ENCODE results near the gene CASR. TPM values are rescaled to one million over a fixed set of nuclear protein-coding genes. Genes with fewer than 3 reads are reported as not detected.

CASR gene
- total RNA-seq, 2 donors from 2014 or later: not detected

GRCh38 chr3:122235147-122235546, 51.7 kb downstream of the CASR start:
- Histone ChIP-seq H3K9me3 (no peaks in the 10 kb centered on the region), H3K36me3 (no peaks in the 10 kb centered on the region), H3K4me3 (no peak overlapping the region), H3K4me1 (ENCODE audit: control insufficient read depth in 1 of 2, low read depth in 2 of 2) (no peaks in the 10 kb centered on the region), H3K27me3 (replicated peaks; ENCODE audit: insufficient read depth) (no peaks in the 10 kb centered on the region), H3K27ac (no peak overlapping the region)
- ATAC-seq (ENCODE audit: insufficient number of reproducible peaks, low FRiP score, low read depth): no peak
- TF ChIP-seq, protein P1, sequence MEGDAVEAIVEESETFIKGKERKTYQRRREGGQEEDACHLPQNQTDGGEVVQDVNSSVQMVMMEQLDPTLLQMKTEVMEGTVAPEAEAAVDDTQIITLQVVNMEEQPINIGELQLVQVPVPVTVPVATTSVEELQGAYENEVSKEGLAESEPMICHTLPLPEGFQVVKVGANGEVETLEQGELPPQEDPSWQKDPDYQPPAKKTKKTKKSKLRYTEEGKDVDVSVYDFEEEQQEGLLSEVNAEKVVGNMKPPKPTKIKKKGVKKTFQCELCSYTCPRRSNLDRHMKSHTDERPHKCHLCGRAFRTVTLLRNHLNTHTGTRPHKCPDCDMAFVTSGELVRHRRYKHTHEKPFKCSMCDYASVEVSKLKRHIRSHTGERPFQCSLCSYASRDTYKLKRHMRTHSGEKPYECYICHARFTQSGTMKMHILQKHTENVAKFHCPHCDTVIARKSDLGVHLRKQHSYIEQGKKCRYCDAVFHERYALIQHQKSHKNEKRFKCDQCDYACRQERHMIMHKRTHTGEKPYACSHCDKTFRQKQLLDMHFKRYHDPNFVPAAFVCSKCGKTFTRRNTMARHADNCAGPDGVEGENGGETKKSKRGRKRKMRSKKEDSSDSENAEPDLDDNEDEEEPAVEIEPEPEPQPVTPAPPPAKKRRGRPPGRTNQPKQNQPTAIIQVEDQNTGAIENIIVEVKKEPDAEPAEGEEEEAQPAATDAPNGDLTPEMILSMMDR (IDR thresholded peaks at IDR 0.05): no peak
- DNase-seq (ENCODE audit: low spot score): no peak

DNA sequence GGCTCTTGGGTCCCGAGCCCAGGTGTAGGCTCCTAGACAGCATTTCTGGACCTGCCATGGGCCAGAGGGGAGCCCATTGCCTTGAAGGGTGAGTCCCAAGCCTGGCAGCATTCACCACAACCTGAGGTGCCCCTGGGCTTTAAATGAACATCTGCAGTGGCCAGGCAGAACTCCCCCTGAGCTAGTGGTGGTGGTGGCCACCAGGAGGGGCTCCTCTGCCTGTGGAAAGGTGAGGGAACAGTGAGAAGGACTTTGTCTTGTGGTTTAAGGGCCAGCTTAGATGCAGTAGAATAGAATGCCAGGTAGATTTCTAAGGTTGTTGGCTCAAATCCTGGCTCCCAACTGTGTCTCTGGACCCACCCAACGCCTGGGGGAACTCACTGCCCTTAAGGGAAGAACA, 55.6 kb downstream of the CASR start:
- H3K27ac ChIP-seq: no peak overlapping the region

DNA sequence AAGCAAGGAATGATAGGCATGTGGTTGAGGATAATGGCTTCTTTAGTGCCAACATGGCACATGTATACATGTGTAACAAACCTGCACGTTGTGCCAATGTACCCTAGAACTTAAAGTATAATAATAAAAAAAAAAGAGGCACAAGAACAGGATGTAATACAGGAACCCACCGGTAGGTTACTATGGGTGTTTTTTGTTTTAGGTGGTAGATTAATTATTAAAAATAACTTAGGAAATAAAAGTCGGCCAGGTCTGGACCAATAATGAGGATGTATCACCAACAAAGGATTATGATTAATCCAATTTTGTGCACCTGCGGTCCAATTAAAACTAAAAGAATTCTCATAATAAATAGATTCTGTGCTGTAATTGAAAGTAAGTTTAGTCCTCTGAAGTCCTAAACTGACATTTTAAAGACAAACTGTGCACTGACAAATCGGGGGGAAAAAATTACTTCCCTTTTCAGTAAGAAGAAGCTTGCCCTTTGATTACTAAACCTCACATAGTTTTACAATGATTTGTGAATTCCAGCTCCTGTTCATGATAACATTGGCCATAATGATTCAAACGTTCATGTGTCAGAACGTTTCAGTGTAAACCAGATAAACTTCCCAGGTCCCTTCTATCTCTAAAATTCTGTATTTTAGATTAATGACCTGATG, 62.2 kb downstream of the CASR start:
- no peak for ATAC-seq (ENCODE audit: insufficient number of reproducible peaks, low FRiP score, low read depth)
- TF ChIP-seq, protein P1 (IDR thresholded peaks at IDR 0.05): peak; percentile 17
- peak overlapping the region; percentile 36 for H3K4me3 ChIP-seq
- no peak overlapping the region for H3K27ac ChIP-seq
- no peaks in the 10 kb centered on the region for H3K36me3 ChIP-seq
- no peak for DNase-seq (ENCODE audit: low spot score)
- H3K9me3 ChIP-seq: no peaks in the 10 kb centered on the region
- no peaks in the 10 kb centered on the region for H3K27me3 ChIP-seq (replicated peaks; ENCODE audit: insufficient read depth)
- no peaks in the 10 kb centered on the region for H3K4me1 ChIP-seq (ENCODE audit: control insufficient read depth in 1 of 2, low read depth in 2 of 2)

More for the DNA sequence above, 55.6 kb downstream of the CASR start:
- DNase-seq (ENCODE audit: low spot score) (no peak), ATAC-seq (ENCODE audit: insufficient number of reproducible peaks, low FRiP score, low read depth) (no peak)
- Histone ChIP-seq H3K4me3 (no peak overlapping the region), H3K4me1 (ENCODE audit: control insufficient read depth in 1 of 2, low read depth in 2 of 2) (no peaks in the 10 kb centered on the region), H3K9me3 (no peaks in the 10 kb centered on the region), H3K36me3 (no peaks in the 10 kb centered on the region), H3K27me3 (replicated peaks; ENCODE audit: insufficient read depth) (no peaks in the 10 kb centered on the region)
- TF ChIP-seq, protein P1 (IDR thresholded peaks at IDR 0.05): no peak

GRCh38 chr3:122246199-122246598, 62.7 kb downstream of the CASR start:
- DNase-seq (ENCODE audit: low spot score) (no peak), ATAC-seq (ENCODE audit: insufficient number of reproducible peaks, low FRiP score, low read depth) (no peak)
- TF ChIP-seq, protein P1 (IDR thresholded peaks at IDR 0.05): no peak
- Histone ChIP-seq H3K36me3 (no peaks in the 10 kb centered on the region), H3K27me3 (replicated peaks; ENCODE audit: insufficient read depth) (no peaks in the 10 kb centered on the region), H3K4me1 (ENCODE audit: control insufficient read depth in 1 of 2, low read depth in 2 of 2) (no peaks in the 10 kb centered on the region), H3K9me3 (no peaks in the 10 kb centered on the region), H3K4me3 (peak overlapping the region; percentile 36), H3K27ac (peak overlapping the region in 1 of 2 donors; percentile 30)

- DNase-seq (ENCODE audit: low spot score) (no peak), ATAC-seq (ENCODE audit: insufficient number of reproducible peaks, low FRiP score, low read depth) (no peak)
- no peaks in the 10 kb centered on the region for H3K4me1 ChIP-seq (ENCODE audit: control insufficient read depth in 1 of 2, low read depth in 2 of 2)
- H3K27ac ChIP-seq: peak overlapping the region in 1 of 2 donors; percentile 47
- H3K4me3 ChIP-seq: no peak overlapping the region
- H3K36me3 ChIP-seq: no peaks in the 10 kb centered on the region
- TF ChIP-seq, protein P1 (IDR thresholded peaks at IDR 0.05): no peak
- no peaks in the 10 kb centered on the region for H3K27me3 ChIP-seq (replicated peaks; ENCODE audit: insufficient read depth)
- H3K9me3 ChIP-seq: no peaks in the 10 kb centered on the region
Measured at GRCh38 chr3:122247087-122247824, 63.8 kb downstream of the CASR start.

All from thoracic aorta (tissue), 2 donors.